Measurements from ENCODE around the gene KIF13A. TPM values are rescaled to one million over a fixed set of nuclear protein-coding genes. Genes with fewer than 3 reads are reported as not detected.
"Not testable (repeated sequence)": the region's sequence is repeated elsewhere in the genome, so short reads cannot be mapped to it uniquely, and the experiment has no call there.

KIF13A gene
- polyA plus RNA-seq, 1 experiment: 57.7 TPM

- Histone ChIP-seq H3K27ac (ENCODE audit: low read depth, low read length) (no peak overlapping the region), H3K4me3 (ENCODE audit: low read depth, low read length) (no peak overlapping the region), H3K9me3 (ENCODE audit: control insufficient read depth, insufficient read depth, low read length) (peaks cover 16% of the 10 kb centered on the region; the same call in 1 of the 2 replicates), H3K27me3 (ENCODE audit: control insufficient read depth, insufficient read depth, low read length) (no peaks in the 10 kb centered on the region)
- DNase-seq (ENCODE audit: low read depth, low spot score): no peak
- ChIA-PET POLR2A (no interaction called here), CTCF (no interaction called here)
- no peak for TF ChIP-seq CTCF (IDR thresholded peaks at IDR 0.05; ENCODE audit: low read depth, low read length)
Observed at GRCh38 chr6:18016698-18017097, 29.3 kb upstream of the KIF13A start.

GRCh38 chr6:18016133-18016532 is 28.7 kb upstream of the KIF13A start:
- H3K4me3 ChIP-seq (ENCODE audit: low read depth, low read length): no peak overlapping the region
- no peak for TF ChIP-seq CTCF (IDR thresholded peaks at IDR 0.05; ENCODE audit: low read depth, low read length)
- no peaks in the 10 kb centered on the region for H3K27me3 ChIP-seq (ENCODE audit: control insufficient read depth, insufficient read depth, low read length)
- ChIA-PET POLR2A (no interaction called here), CTCF (no interaction called here)
- DNase-seq (ENCODE audit: low read depth, low spot score): no peak
- peaks cover 17% of the 10 kb centered on the region for H3K9me3 ChIP-seq (ENCODE audit: control insufficient read depth, insufficient read depth, low read length)
- H3K27ac ChIP-seq (ENCODE audit: low read depth, low read length): no peak overlapping the region

- ChIA-PET POLR2A (no interaction called here), CTCF (no interaction called here)
- peaks cover 7% of the 10 kb centered on the region for H3K9me3 ChIP-seq (ENCODE audit: control insufficient read depth, insufficient read depth, low read length)
- no peak overlapping the region for H3K4me3 ChIP-seq (ENCODE audit: low read depth, low read length)
- TF ChIP-seq CTCF (IDR thresholded peaks at IDR 0.05; ENCODE audit: low read depth, low read length): no peak
- no peak overlapping the region for H3K27ac ChIP-seq (ENCODE audit: low read depth, low read length)
- no peaks in the 10 kb centered on the region for H3K27me3 ChIP-seq (ENCODE audit: control insufficient read depth, insufficient read depth, low read length)
- no peak for DNase-seq (ENCODE audit: low read depth, low spot score)
Observed at GRCh38 chr6:18011287-18011686, 23.9 kb upstream of the KIF13A start.

DNA sequence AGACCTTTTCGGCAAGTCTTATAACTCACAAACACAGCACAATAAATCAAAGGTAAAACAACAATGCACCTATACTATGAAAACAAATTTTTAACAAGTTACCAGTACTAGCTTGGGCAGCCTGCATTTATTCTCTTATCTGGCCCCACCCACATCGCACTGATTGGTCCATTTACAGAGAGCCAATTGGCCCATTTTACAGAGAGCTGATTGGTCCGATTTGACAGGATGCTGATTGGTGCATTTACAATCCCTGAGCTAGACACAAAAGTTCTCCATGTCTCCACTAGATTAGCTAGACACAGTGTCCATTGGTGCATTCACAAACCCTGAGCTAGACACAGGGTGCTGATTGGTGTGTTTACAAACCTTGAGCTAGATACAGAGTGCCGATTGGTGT is 23.1 kb upstream of the KIF13A start:
- POLR2A ChIA-PET: interaction anchor here (0.6 kb wide), 1 partner anchor 52 kb away, joined by 4 read pairs; no protein-coding TSS in a partner anchor
- H3K9me3 ChIP-seq (ENCODE audit: control insufficient read depth, insufficient read depth, low read length); H3K4me3 ChIP-seq (ENCODE audit: low read depth, low read length); H3K27me3 ChIP-seq (ENCODE audit: control insufficient read depth, insufficient read depth, low read length); CTCF ChIA-PET; DNase-seq (ENCODE audit: low read depth, low spot score); H3K27ac ChIP-seq (ENCODE audit: low read depth, low read length): not testable (repeated sequence)

- Histone ChIP-seq H3K27ac (ENCODE audit: low read depth, low read length) (no peak overlapping the region), H3K4me3 (ENCODE audit: low read depth, low read length) (no peak overlapping the region), H3K27me3 (ENCODE audit: control insufficient read depth, insufficient read depth, low read length) (no peaks in the 10 kb centered on the region), H3K9me3 (ENCODE audit: control insufficient read depth, insufficient read depth, low read length) (no peaks in the 10 kb centered on the region)
- POLR2A ChIA-PET: interaction anchor here (0.6 kb wide), 1 partner anchor 210 kb away, joined by 4 read pairs; no protein-coding TSS in a partner anchor
- no peak for TF ChIP-seq CTCF (IDR thresholded peaks at IDR 0.05; ENCODE audit: low read depth, low read length)
- no peak for DNase-seq (ENCODE audit: low read depth, low spot score)
- CTCF ChIA-PET: no interaction called here
Observed at GRCh38 chr6:18004256-18004985, 17.0 kb upstream of the KIF13A start.
